GM19397 (cell line): ENCODE measurements around the gene PSRC1.
A peak's percentile ranks its signal among the peaks of the same experiment; 100 is the strongest.

ENCODE experiments used
- ATAC-seq: cut with Tn5 transposase; IDR thresholded peaks from one replicate; pipeline ENCODE4 v1.9.1; 2021; ENCODE audit warnings: mild to moderate bottlenecking, moderate library complexity; ENCODE audit not compliant: unreplicated experiment

The PSRC1 gene

DNA sequence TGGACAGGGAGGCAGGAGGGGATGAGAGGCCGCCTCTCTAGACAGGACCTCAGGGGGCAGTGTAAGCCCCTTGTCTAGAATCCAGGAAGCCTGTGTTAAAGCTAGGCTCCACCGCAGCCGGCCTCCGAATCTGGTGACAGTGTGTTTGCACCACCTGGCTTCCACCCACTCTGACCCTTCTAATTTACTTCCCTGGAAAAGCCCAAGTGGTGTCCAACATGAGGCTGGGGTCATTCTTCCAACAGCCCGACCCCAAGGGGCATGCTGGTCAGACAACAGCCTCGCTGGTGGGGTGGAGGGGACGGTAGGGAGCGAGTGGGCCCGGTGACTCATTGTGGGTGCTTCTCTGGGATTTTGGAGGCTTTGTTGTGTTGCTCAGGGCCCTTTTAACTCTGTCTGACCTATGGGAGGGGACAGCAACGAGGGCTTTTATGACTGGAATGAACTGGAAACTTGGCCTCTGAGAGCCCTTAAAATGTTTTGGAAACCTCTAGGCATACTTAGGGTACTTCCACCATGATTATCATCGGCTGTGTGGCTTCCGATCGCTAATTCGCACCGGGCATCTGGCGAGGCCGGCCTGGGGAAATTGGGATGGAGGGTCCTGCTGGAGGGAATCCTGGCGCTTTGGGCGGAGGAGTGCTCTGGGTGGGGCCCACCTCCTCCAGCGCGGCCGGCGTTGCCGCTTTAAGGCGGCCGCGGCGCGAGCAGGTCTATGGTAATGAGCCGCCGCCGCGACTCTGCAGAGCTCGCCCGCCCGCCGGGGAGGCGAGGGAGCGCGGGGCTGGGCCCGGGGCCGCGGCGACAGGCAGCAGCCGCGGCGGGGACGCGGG is 33.9 kb downstream of the PSRC1 start, which contains the start of gene CELSR2:
Gene CELSR2, plus strand, starts transcription at position 743 of the 833 bp plus-strand sequence. CDS start 541 bp downstream, outside the sequence.
- peak; percentile 79 for ATAC-seq

GRCh38 chr1:109248444-109248796 is 34.5 kb downstream of the PSRC1 start:
- no peak for ATAC-seq

- no peak for ATAC-seq
Observed at GRCh38 chr1:109247401-109248365, 35.3 kb downstream of the PSRC1 start.

DNA sequence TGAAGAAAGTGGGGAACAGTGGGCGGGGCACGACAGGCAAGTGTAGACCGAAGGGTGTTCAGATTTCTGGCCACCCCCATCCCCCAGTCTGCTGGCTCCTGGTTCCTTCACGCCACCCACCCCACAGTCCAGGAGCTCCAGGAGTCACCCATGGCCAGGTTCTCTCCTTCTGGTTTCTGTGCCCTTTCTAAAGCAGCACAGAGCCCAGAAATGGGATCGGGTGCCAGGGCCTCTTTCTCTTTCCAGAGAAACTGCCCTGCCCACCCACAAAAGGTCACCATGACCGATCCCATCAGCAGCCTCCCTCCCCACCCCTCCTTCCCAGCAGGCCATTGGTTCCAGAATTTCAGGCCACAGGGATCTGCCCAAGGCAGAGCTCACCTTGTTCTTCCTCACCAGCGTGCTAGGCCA is 36.8 kb downstream of the PSRC1 start:
- ATAC-seq = no peak

DNA sequence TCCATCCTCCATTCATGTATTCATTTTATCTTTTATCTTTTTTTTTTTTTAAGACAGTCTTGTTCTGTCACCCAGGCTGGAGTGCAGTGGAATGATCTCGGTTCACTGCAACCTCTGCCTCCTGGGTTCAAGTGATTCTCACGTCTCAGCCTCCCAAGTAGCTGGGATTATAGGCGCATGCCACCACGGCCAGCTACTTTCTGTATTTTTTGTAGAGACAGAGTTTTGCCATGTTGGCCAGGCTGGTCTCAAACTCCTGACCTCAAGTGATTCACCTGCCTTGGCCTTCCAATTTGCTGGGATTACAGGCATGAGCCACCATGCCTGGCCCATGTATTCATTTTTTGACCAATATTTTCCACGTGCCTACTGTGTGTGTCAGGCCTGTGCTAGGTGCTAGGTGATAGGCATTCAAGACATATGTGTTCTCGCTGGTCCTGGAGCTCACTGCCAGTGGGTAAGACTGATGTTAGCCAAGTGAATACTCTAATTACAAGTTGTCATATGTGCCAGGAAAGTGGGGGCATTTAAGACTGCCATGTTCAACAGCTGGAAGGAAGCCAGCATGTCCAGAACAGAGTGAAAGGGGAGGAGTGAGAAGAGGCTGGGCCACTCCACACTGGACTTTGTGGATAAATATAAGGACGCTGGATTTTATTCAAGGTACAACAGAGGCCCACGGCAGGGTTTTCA is 38.9 kb downstream of the PSRC1 start:
- no peak for ATAC-seq

- ATAC-seq = no peak
Observed at GRCh38 chr1:109243221-109243620, 39.7 kb downstream of the PSRC1 start.

DNA sequence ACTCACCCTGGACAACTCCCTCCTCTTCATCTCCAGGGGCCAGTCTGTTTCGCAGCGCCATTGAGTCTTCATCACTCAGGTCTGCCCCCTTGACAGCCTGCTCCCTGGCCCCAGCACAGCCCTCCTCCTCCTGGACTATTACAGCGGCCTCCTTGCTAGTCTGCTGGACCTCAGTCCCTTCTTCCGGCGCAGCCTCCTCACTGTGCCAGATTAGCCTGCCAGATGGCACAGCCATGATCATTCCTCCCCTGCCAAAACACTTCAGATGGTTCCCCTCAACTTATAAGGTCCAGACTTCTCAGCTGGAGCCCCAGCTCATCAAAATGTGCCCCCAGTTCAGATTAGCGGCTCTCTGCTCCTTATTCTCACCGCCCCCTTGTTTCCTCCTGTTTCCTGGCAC is 40.6 kb downstream of the PSRC1 start:
- no peak for ATAC-seq

GRCh38 chr1:109241841-109242345 is 41.1 kb downstream of the PSRC1 start:
- no peak for ATAC-seq

GRCh38 chr1:109241344-109241743 is 41.6 kb downstream of the PSRC1 start:
- ATAC-seq = no peak

DNA sequence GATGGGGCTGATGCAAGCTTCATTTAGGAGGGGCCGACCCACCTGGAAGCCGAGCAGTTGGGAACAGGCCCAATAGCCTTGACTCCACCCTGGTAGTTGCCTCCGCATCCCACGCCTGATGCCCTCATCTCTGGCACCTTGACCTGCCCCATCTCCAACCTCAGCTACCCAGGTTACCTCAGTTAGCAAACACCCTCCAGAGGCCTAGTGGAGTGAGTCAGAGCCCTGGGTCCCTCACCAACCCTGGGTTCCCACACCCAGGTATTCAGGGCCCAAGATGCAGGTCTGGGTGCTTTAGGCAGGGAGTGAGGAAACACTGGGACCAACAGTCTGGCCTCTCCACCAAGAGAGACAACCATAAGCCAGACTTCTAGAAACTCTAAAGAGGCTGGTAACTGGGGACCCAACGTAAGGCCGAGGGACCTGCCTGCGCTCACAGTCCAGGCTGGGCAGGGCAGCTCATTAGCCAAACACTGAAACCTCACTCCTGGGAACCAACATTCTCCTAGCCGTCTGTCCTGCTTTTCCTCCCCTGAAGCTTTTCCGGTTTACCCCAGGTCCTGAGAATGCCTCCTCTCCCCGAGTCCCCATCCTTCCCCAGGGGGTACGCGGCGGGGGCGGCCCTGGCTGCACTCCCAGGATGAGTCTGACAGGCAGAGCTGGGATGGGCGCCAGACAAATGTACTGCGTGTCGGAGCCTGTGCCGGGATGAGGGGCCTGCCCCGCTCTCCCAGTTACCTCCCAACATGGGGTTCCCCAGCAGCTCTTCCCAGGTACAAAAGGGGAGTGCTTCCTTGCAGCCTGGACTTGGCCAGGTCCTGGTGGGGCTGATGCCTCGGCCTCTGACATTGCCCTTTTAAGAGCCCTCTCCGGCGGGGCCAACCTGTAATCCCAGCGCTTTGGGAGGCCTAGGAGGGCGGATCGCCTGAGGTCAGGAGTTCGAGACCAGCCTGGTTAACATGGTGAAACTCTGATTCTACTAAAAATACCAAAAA is 42.5 kb downstream of the PSRC1 start:
- no peak for ATAC-seq

DNA sequence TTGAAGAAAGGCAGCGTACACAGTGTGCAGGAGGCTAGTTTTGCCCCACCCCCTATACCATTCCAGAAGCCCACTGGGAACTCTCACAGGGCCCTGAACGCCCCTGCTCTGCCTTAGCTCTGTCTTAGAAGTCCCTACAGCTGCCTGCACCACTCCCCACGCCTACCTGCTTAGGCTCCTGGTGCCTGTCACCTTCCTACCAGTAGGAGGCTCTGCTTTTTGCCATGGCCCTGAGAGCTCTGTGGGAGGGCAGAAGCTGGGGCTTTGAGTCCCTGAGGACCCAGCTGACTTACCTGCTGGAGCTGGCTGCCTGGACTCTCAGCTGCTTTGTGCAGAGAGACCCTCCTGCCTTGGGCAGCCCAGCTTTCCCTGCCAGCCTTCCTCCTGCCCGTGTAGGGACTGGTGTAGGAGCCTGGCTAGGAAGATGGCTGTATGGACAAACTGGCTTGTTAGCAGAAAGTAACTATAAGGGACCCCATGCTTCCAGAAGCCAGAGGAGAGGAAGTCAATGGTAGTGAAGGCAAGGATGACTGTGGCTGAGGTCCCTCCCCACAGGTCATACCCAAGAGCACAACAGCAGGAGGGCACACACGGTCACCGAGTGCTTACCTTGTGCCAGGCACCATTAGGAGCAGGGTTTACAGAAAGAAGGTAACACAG is 43.4 kb downstream of the PSRC1 start:
- ATAC-seq = no peak

DNA sequence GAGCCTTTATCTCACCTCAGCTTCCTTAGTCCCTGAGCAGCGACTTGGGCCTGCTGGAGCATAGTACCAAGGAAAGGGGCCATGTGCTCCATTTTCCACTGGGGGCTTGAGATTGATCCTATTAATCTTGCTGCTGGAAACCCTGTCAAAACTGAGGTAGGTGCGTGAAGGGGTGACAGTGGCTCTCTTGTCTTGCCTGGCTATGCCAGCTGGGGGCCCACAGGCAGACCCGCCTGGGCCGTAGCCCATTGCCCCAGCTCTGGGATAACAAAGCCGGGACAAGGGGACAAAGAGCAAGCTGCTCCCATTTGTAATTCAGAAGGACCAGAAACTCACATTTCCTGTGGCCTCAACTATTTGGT is 43.9 kb downstream of the PSRC1 start:
- ATAC-seq = no peak

DNA sequence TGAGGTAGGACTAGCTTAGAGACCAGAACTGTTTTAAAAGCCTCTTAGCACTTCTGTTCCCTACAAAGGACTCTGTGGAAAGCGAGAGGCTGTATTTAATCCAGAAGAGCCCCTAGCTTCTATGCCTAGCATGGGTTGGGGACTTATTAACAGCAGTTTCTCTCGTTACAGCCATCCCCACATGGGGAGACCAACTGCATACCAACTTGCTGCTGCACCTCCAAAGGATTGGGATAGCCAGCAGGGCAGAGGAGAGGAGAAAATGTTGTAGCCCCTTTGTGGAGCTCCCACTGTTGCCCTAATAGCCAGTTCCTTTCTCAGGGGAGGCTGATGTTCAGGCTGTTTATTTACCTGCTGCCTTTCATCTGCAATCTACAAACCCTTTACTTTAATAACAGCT is 44.6 kb downstream of the PSRC1 start:
- no peak for ATAC-seq

GRCh38 chr1:109237512-109237911 is 45.4 kb downstream of the PSRC1 start:
- no peak for ATAC-seq

GRCh38 chr1:109235137-109235536 is 47.8 kb downstream of the PSRC1 start:
- ATAC-seq = no peak

GRCh38 chr1:109231066-109231465 is 51.9 kb downstream of the PSRC1 start:
- no peak for ATAC-seq
